GM11168 (cell line): ENCODE data around the gene FRMD7.

Experiments used
- in situ Hi-C: fragments of 300-500 bp; cut with MboI; formaldehyde crosslinking; loops from one replicate; pipeline ENCODE4 v1.12.0; 2022; ENCODE audit warnings: low sequenced_read_pairs; ENCODE audit not compliant: unreplicated experiment

Gene FRMD7

DNA sequence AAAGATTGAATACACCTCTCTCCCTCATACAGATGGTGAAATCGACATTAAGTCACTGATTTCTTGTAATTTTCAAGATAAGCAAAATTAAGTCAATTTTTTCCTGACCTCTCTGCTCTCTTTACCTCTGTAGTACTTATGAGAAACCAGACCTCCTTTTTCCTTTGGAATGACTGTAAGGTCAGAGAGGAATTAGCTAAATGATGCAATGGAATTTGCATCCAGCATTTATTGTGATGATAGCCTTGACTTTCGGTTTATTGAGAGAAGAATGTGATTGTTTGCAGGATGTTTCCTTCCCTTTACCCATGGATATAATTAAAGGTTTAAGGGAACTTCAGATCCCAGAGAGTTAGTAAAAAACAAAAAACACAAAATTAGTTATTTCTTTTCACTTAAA lies 82.4 kb downstream of the FRMD7 start:
- in situ Hi-C loops, result no loop called here

DNA sequence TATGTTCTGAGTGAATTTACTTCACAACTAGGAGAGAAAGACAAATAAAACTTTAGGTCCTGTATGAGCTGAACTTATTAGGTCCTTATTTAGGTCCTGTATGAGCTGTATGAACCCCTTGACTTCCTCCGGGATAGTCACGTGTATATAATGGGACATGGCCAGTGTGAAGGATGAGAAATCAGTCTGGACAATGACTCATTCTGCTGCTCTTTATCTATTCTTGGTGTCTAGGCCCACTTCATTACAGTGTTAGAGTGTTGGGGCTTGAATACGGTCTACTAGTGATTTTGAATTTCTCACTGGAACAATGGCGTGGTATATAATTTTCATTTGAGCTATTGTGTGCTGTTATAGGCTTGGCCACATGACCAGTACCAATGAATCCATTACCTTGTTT lies 82.9 kb downstream of the FRMD7 start:
- in situ Hi-C loops, result no loop called here

DNA sequence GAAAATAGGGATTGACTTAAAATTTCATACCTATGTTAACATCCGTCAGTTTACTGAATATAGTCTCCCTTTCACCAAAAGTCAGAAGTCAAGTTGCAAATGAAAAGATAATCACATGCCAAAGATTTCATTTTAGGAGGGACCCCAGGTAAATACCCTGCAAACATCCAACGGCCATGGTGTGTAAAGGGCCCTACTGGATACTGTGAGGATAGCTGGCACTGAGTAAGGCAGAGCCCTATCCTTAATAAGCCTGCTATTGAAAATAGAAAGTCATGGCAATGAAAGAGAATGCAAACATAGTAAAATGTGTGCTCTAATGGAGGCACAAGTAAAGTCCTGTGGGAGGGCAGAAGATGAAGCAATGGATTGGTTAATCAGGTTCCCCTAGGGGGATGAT lies 83.8 kb downstream of the FRMD7 start:
- in situ Hi-C loops, result no loop called here

DNA sequence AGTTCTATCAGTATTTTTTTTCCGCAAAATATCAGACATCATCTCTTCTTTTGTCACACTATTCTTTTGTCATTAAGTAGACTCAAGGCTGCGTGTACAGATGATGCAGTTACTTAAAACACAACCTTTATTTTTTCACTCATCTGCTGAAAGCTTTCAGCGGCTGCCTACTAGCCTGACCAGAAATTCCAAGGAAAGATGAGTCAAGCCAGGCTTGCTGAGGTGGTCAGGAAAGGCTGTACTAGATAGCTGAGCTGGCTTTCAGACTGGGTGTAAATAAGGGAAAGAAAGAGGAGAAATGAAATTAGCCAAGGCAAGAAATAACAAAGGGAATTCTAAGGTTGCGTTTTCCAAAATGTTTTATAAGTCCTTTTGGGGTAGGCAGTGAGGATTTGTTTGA lies 86.8 kb downstream of the FRMD7 start:
- in situ Hi-C loops, result no loop called here

DNA sequence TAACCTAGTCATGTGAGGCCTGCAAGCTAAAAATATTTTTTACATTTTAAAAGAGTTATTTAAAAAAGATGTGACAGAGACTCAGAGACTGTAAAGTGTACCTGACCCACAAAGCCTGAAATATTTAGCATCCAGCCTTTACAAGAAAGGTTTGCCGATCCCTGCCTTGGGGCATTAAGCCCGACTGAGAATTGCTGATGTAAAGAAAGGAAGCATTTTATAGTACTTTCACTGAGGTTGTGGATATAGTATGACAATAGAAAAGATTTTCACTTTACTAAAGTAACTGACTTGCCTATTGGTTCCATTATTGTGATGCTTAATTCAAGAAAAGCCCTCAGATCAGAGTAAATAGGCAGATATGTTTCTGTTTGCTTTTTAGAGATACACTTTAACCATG lies 87.8 kb downstream of the FRMD7 start:
- in situ Hi-C loops, result no loop called here

DNA sequence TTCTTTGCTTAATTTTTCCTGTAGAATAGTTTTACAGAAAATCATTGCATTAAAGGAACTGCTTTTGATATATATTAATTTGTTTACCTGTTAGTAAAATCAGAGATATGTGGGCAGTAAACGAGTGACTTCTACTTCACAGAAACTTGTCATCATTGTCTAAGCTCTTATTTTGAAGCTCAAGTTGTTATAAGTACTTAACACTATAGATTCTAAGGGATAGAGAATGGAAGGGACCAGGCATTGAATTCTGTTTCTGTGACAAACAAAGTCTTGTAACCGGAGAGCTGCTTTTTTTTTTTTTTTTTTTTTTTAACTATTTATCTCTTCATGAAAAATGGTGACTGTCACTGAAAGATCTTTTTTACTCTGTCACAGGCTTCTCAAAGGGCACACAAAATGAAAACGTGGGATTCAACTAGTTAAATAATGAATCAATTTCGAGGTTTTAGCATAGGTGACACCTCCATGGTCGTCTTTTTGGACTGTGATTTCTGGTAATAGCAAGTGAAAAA lies 90.3 kb downstream of the FRMD7 start:
- in situ Hi-C loops, result no loop called here

DNA sequence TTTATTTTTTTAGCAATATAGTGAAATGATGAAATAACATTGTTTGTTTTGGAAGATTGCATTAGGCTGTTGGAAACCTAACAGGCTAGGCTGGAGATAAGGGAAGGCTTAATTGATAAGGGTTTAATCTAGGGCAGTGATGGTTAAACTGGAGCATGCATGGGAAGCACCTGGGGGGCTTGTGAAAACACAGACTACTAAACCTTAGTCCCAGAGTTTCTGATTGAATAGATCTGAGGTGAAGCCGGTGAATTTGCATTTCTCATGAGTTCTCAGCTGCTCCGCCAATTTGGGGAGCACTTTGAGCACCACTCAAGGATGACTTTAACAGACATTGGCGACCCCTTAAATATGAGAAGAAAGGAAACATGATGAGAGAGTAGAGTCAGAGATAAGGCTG lies 93.2 kb downstream of the FRMD7 start:
- in situ Hi-C loops, result no loop called here

DNA sequence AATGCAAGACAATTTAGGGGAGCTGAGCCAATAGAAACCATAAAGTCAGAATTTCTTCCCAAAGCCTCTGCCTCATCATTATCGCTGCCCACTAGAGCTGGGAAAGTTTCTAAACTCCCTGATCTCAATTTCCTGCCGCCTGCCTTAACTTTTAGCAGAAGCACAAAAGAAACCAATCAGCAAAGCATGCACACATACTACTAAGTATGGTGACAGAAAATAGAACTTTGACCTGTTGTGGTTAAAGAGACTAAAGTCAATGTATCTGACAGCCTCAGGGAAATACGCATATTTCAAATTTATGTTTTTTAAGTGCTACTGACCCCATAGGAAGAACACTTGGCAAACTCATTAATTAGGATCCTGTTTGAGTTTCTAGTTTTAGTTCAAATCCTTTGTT lies 94.7 kb downstream of the FRMD7 start:
- in situ Hi-C loops, result no loop called here

DNA sequence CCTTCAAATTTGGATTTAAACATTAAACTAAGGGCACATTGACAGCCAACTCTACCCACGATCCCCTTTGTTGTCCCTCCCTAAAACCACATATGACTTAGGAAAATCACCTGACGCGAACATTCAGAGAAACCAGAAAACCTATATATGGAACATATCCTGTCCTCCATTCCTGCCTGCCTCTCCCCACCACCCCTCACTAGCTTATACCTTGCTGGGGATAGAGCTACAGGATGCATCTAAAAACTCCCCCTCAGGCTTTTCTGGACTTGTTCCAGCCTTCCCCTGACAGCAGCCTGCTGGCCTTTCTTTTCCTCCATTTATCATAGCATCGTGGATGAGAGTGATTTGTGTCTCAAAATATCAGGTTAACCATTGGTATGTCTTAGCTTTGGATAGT lies 96.0 kb downstream of the FRMD7 start:
- in situ Hi-C loops, result no loop called here

DNA sequence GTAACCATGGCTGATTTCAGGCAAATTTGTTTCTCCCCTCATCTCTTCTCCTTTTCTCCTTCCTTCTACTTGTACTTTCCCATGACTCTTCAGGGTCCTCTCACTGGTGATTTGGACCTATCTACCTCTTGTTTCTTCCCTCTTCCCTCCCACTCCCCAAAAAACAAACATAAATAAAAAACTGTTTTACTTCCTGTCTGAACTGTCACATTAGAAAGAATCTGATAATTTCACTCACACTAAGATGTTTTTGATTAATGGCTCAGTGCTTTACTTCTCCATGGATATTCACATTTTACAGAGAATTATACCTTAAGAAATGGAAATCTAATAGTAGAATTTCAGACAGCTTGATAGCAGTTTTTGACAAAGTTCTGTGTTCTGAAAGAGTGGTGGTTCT lies 97.6 kb downstream of the FRMD7 start:
- in situ Hi-C loops, result no loop called here
